Measurements from ENCODE around the gene LRP8.

Gene LRP8

DNA sequence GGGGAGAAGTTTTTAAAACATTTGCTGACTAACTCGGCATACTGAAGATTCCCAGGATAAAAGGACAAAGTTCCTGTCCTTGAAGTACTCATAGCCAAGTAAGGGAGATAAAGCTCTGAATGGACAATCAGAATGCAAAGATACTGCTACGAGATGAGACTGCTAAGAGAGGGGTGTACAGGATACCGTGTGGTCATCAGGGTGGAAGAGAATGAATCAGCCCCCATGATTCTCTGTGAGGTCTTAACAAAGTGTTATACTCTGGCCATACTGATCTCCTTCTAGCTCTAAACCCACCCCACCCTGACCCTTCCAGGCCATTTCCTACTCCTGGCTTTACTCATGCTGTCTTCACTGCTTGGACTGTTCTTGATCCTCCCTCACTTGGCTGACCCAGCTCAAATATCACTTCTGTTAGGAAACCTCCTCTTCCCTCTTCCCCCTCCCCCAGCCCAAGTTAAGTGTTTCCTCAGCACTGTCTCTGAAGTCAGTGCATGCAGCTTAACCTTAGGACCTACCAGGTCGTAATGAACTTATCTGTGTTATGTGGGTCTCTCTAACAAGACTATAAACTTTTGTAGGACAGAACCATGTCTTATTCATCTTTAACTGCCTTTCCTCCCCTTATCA is 73.7 kb downstream of the LRP8 start:
- TF ChIP-seq TAF1 (IDR thresholded peaks at IDR 0.05; ENCODE audit: borderline replicate concordance, insufficient read depth, low read length): no peak
- no peak for TF ChIP-seq SIN3A (IDR thresholded peaks at IDR 0.05; ENCODE audit: borderline replicate concordance, insufficient read depth, low read length)
- no peak for TF ChIP-seq REST (IDR thresholded peaks at IDR 0.05; ENCODE audit: insufficient read depth in 1 of 2, low read depth in 2 of 2, low read length in 2 of 2)
- TF ChIP-seq POLR2AphosphoS5 (IDR thresholded peaks at IDR 0.05; ENCODE audit: low read depth, low read length): no peak
- TF ChIP-seq FOXP2 (optimal IDR thresholded peaks at IDR 0.05; ENCODE audit: borderline replicate concordance, extremely low read depth, extremely low read length, insufficient read depth): no peak

DNA sequence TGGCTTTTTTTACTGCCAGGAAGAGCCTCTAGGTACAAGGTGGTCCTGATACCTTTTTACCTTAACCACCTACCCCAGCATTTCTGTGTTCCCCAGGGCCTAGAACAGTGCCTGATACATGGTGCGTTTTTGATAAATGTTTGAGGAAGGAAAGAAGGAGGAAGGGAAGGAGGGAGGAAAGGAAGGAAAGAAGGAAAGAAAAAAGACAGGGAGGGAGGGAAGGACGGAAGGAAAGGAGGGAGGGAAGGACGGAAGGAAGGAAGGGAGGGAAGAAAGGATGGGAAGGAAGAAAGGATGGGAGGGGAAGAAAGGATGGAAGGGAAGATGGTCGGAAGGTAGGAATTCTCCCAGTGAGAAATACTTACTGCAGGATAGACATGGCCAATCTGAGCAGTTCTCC is 77.5 kb downstream of the LRP8 start:
- TF ChIP-seq REST (IDR thresholded peaks at IDR 0.05; ENCODE audit: insufficient read depth in 1 of 2, low read depth in 2 of 2, low read length in 2 of 2): no peak
- TF ChIP-seq TAF1 (IDR thresholded peaks at IDR 0.05; ENCODE audit: borderline replicate concordance, insufficient read depth, low read length): no peak
- no peak for TF ChIP-seq SIN3A (IDR thresholded peaks at IDR 0.05; ENCODE audit: borderline replicate concordance, insufficient read depth, low read length)
- TF ChIP-seq FOXP2 (optimal IDR thresholded peaks at IDR 0.05; ENCODE audit: borderline replicate concordance, extremely low read depth, extremely low read length, insufficient read depth): no peak
- TF ChIP-seq POLR2AphosphoS5 (IDR thresholded peaks at IDR 0.05; ENCODE audit: low read depth, low read length): no peak; the same call in 1 of the 2 replicates

- TF ChIP-seq TAF1 (IDR thresholded peaks at IDR 0.05; ENCODE audit: borderline replicate concordance, insufficient read depth, low read length): no peak
- TF ChIP-seq SIN3A (IDR thresholded peaks at IDR 0.05; ENCODE audit: borderline replicate concordance, insufficient read depth, low read length): no peak
- TF ChIP-seq FOXP2 (optimal IDR thresholded peaks at IDR 0.05; ENCODE audit: borderline replicate concordance, extremely low read depth, extremely low read length, insufficient read depth): no peak
- TF ChIP-seq REST (IDR thresholded peaks at IDR 0.05; ENCODE audit: insufficient read depth in 1 of 2, low read depth in 2 of 2, low read length in 2 of 2): no peak
- no peak for TF ChIP-seq POLR2AphosphoS5 (IDR thresholded peaks at IDR 0.05; ENCODE audit: low read depth, low read length)
Measured at GRCh38 chr1:53249706-53250105, 78.2 kb downstream of the LRP8 start.

DNA sequence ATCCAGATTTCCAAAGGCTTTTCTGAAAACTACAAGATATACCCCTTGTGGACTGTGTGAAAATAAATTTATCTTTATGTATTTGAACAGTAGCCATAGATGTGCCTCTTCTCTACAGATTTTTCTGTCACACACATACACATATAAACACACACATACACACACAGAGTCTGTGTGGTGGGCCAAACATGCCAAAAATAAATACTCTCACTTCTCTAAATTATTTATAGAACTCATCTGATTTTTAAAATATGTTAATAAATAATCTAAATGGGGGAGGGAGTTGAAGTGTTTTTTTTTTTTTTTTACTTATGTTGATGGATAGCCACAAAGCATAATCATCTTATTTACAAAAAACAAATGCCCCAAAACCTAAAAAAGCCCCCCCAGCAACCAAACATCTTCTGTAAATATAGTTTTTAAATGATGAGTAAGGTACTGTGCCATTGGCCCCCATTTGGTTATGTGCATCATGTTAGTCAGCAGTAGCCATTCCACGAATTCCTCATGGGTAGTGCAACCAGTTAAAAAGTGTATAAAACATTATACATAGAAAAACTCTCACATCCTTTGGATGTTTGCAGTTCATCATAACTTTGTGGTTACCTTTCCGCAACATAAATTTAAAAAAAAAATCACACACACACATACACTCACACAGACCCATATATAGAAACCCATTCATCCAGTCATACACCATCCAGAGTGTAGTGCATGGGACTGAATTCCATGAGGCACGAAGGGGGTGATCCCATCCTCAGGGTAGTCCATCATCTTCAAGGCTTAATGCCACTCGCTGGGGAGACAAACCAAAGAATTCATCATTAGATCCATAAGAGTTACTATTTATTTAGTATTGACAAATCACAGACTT is 81.4 kb downstream of the LRP8 start:
- TF ChIP-seq POLR2AphosphoS5 (IDR thresholded peaks at IDR 0.05; ENCODE audit: low read depth, low read length): no peak
- no peak for TF ChIP-seq FOXP2 (optimal IDR thresholded peaks at IDR 0.05; ENCODE audit: borderline replicate concordance, extremely low read depth, extremely low read length, insufficient read depth)
- TF ChIP-seq REST (IDR thresholded peaks at IDR 0.05; ENCODE audit: insufficient read depth in 1 of 2, low read depth in 2 of 2, low read length in 2 of 2): no peak
- no peak for TF ChIP-seq SIN3A (IDR thresholded peaks at IDR 0.05; ENCODE audit: borderline replicate concordance, insufficient read depth, low read length)
- TF ChIP-seq TAF1 (IDR thresholded peaks at IDR 0.05; ENCODE audit: borderline replicate concordance, insufficient read depth, low read length): no peak
